H1 (cell line): ENCODE data around the gene SLC28A2. TPM values are rescaled to one million over a fixed set of nuclear protein-coding genes. Genes with fewer than 3 reads are reported as not detected.

Experiments used
- CTCF ChIA-PET: fragments of 300-600 bp; sonication (Branson Sonifier 250); formaldehyde crosslinking; loops from one replicate; lab custom pipeline; 2021; ENCODE audit not compliant: partially characterized antibody; lab: Charles Lee
- POLR2A ChIA-PET: fragments of 300-600 bp; sonication (Branson Sonifier 250); formaldehyde crosslinking; loops from one replicate; lab custom pipeline; 2021; ENCODE audit warnings: inconsistent platforms; ENCODE audit not compliant: partially characterized antibody; lab: Charles Lee
- DNase-seq, 2 experiments: peaks; one replicate each; pipeline versions ENCODE4 v3.0.0 to v3.0.0-alpha.2; 2010 to 2022; ENCODE audit warnings: low spot score in 2 of 2, low read depth in 1 of 2, mixed read lengths in 1 of 2
- FAIRE-seq: peaks from 2 replicates; lab custom pipeline; 2011; peaks lifted over from hg19 to GRCh38; lab: Jason Lieb, UNC
- H2AFZ ChIP-seq: 2 replicates; pipeline ENCODE4 v1.8.1; 2012; ENCODE audit warnings: low read length, inconsistent platforms
- H2AK5ac ChIP-seq: 2 replicates; pipeline ENCODE4 v1.6.1; 2013; ENCODE audit warnings: low read depth, low read length
- H2BK120ac ChIP-seq: replicated peaks from 2 replicates; pipeline ENCODE3; 2013; ENCODE audit warnings: low read depth, low read length, inconsistent platforms
- H2BK12ac ChIP-seq: 2 replicates; pipeline ENCODE4 v1.6.1; 2013; ENCODE audit warnings: low read depth, low read length
- H2BK15ac ChIP-seq: 2 replicates; pipeline ENCODE4 v1.6.1; 2013; ENCODE audit warnings: low read length
- H2BK20ac ChIP-seq: 2 replicates; pipeline ENCODE4 v1.6.1; 2013; ENCODE audit warnings: low read length
- H2BK5ac ChIP-seq: 2 replicates; pipeline ENCODE4 v1.6.1; 2013; ENCODE audit warnings: low read depth, low read length
- H3K14ac ChIP-seq: 2 replicates; pipeline ENCODE4 v1.6.1; 2013; ENCODE audit warnings: inconsistent platforms; ENCODE audit not compliant: insufficient read length
- H3K18ac ChIP-seq: 2 replicates; pipeline ENCODE4 v1.6.1; 2013; ENCODE audit warnings: low read length; ENCODE audit errors: extremely low read depth
- H3K23ac ChIP-seq: 2 replicates; pipeline ENCODE4 v1.6.1; 2013; ENCODE audit warnings: inconsistent platforms; ENCODE audit not compliant: insufficient read length
- H3K23me2 ChIP-seq: 2 replicates; pipeline ENCODE4 v1.6.1; 2013; ENCODE audit warnings: low read depth, low read length
- H3K27ac ChIP-seq: 2 replicates; pipeline ENCODE4 v1.6.1; 2011; ENCODE audit warnings: low read depth, low read length, inconsistent platforms
- H3K27me3 ChIP-seq, 4 experiments: replicated peaks in 1 of 4; 1 replicate in 1 of 4; 2 replicates in 3 of 4; pipeline versions ENCODE4 v1.6.1 to v1.8.1; 2011 to 2013; ENCODE audit warnings: low read length in 3 of 4, mild to moderate bottlenecking in 3 of 4, inconsistent platforms in 2 of 4, mixed read lengths in 2 of 4, moderate library complexity in 1 of 4; ENCODE audit not compliant: control insufficient read depth in 3 of 4, insufficient read depth in 3 of 4; ENCODE audit errors: extremely low read depth in 1 of 4
- H3K36me3 ChIP-seq, 4 experiments: 2 replicates each; pipeline versions ENCODE4 v1.6.1 to v1.8.1; 2011 to 2013; ENCODE audit warnings: mild to moderate bottlenecking in 4 of 4, low read length in 3 of 4, moderate library complexity in 2 of 4, control low read depth in 1 of 4, inconsistent platforms in 1 of 4; ENCODE audit not compliant: insufficient read depth in 4 of 4, control insufficient read depth in 2 of 4
- H3K4ac ChIP-seq: replicated peaks from 2 replicates; pipeline ENCODE3; 2013; ENCODE audit warnings: low read length, low read depth, mixed read lengths, inconsistent platforms; ENCODE audit not compliant: insufficient read length
- H3K4me1 ChIP-seq, 4 experiments: replicated peaks in 1 of 4; 1 replicate in 1 of 4; 2 replicates in 3 of 4; pipeline versions ENCODE4 v1.6.1 to v1.8.1; 2011 to 2013; ENCODE audit warnings: low read length in 3 of 4, inconsistent platforms in 2 of 4, mixed read lengths in 1 of 4; ENCODE audit not compliant: insufficient read depth in 4 of 4, control insufficient read depth in 3 of 4
- H3K4me2 ChIP-seq, 2 experiments: 2 replicates each; pipeline versions ENCODE4 v1.6.1 to v1.8.1; 2011 to 2013; ENCODE audit warnings: low read depth in 2 of 2, low read length in 2 of 2, control low read depth in 1 of 2, inconsistent platforms in 1 of 2, mild to moderate bottlenecking in 1 of 2; ENCODE audit not compliant: insufficient read depth in 1 of 2
- H3K4me3 ChIP-seq, 4 experiments: fragments of 200-600, 300-600 bp in 1 of 4; sonication (generic), shearing (Covaris generic), sonication (Bioruptor Twin) in 1 of 4; 2 replicates each; pipeline versions ENCODE4 v1.5.1 to v1.8.1; 2011 to 2016; ENCODE audit warnings: low read length in 4 of 4, low read depth in 3 of 4, control low read depth in 2 of 4, inconsistent platforms in 2 of 4, mild to moderate bottlenecking in 2 of 4, mixed read lengths in 1 of 4, moderate library complexity in 1 of 4; ENCODE audit not compliant: insufficient read depth in 2 of 4; ENCODE audit errors: extremely low read depth in 1 of 4
- H3K56ac ChIP-seq: replicated peaks from 2 replicates; pipeline ENCODE3; 2013; ENCODE audit warnings: low read depth, mild to moderate bottlenecking, mixed read lengths, low read length, inconsistent platforms; ENCODE audit not compliant: insufficient read length
- H3K79me1 ChIP-seq: 2 replicates; pipeline ENCODE4 v1.6.1; 2013; ENCODE audit warnings: low read depth, low read length, control low read depth
- H3K79me2 ChIP-seq, 2 experiments: 2 replicates each; pipeline versions ENCODE4 v1.6.1 to v1.8.1; 2012 to 2013; ENCODE audit warnings: low read length in 2 of 2, mild to moderate bottlenecking in 2 of 2, inconsistent platforms in 1 of 2; ENCODE audit not compliant: insufficient read depth in 2 of 2, control insufficient read depth in 1 of 2
- H3K9ac ChIP-seq, 4 experiments: replicated peaks in 1 of 4; 1 replicate in 1 of 4; 2 replicates in 3 of 4; pipeline versions ENCODE4 v1.6.1 to v1.8.1; 2011 to 2013; ENCODE audit warnings: low read depth in 3 of 4, low read length in 3 of 4, control low read depth in 2 of 4, mild to moderate bottlenecking in 2 of 4, moderate library complexity in 2 of 4, inconsistent platforms in 1 of 4; ENCODE audit errors: extremely low read depth in 1 of 4
- H3K9me3 ChIP-seq, 2 experiments: 2 replicates each; pipeline versions ENCODE4 v1.6.1 to v1.8.1; 2012 to 2013; ENCODE audit warnings: mild to moderate bottlenecking in 2 of 2, moderate library complexity in 2 of 2, control low read depth in 1 of 2, inconsistent platforms in 1 of 2, low read depth in 1 of 2, low read length in 1 of 2, mixed read lengths in 1 of 2; ENCODE audit not compliant: insufficient read depth in 2 of 2
- H4K20me1 ChIP-seq, 2 experiments: replicated peaks in 1 of 2; 2 replicates each; pipeline versions ENCODE3 to v1.8.1; 2011 to 2013; ENCODE audit warnings: inconsistent platforms in 2 of 2, low read length in 2 of 2, mild to moderate bottlenecking in 1 of 2; ENCODE audit not compliant: insufficient read depth in 2 of 2, control insufficient read depth in 1 of 2
- H4K5ac ChIP-seq: 2 replicates; pipeline ENCODE4 v1.6.1; 2013; ENCODE audit warnings: low read length, low read depth, mixed read lengths, inconsistent platforms; ENCODE audit not compliant: insufficient read length
- H4K8ac ChIP-seq: 2 replicates; pipeline ENCODE4 v1.8.0; 2013; ENCODE audit warnings: mild to moderate bottlenecking, moderate library complexity, low read length, inconsistent platforms; ENCODE audit not compliant: insufficient read depth; ENCODE audit errors: extremely low read depth
- H4K91ac ChIP-seq: replicated peaks from 2 replicates; pipeline ENCODE3; 2013; ENCODE audit warnings: low read length, mixed read lengths, inconsistent platforms; ENCODE audit not compliant: insufficient read length
- POU5F1 ChIP-seq: IDR thresholded peaks from 2 replicates; pipeline ENCODE4 v1.6.1; 2011; ENCODE audit warnings: low read depth, mild to moderate bottlenecking, low read length, moderate library complexity
- TCF12 ChIP-seq: IDR thresholded peaks from 2 replicates; pipeline ENCODE4 v1.6.1; 2011; ENCODE audit warnings: low read depth, mild to moderate bottlenecking, low read length
- WGBS, 2 experiments: shearing (Covaris generic) in 1 of 2; methylation state at CpG; one replicate each; pipeline versions ENCODE4 v1.1.6 to v1.1.7; 2013 to 2015; ENCODE audit warnings: low lambda C conversion rate in 2 of 2, mixed read lengths in 2 of 2, inconsistent platforms in 1 of 2, low coverage in 1 of 2, missing lambda C conversion rate in 1 of 2; ENCODE audit not compliant: insufficient replicate concordance in 2 of 2, insufficient coverage in 1 of 2, insufficient read length in 1 of 2; ENCODE audit errors: extremely low coverage in 1 of 2, missing lambda C conversion rate in 1 of 2; 5-methylcytosine and 5-hydroxymethylcytosine counted together
- polyA plus RNA-seq, 7 experiments: library from polyadenylated mRNA; depleted of rRNA in 3 of 7; stranded (reverse) in 5 of 7; unstranded in 2 of 7; fragments of >200 nt in 5 of 7; fragments of 200-250 nt in 2 of 7; gene quantifications; 1 replicate in 5 of 7; 2 replicates in 1 of 7; 4 replicates in 1 of 7; pipeline versions ENCODE4 v1.2.1 to v1.2.3, GENCODE V29; 2011 to 2013; ENCODE audit warnings: missing spikeins in 2 of 7, mixed read lengths in 2 of 7
- total RNA-seq: library from RNA; stranded (reverse); fragmentation: NEBNext Ultra II Directional; extraction: Animal tissue kit (Norgen Biotek cat#: 25700); gene quantifications from 2 replicates; pipeline ENCODE4 v1.2.1, GENCODE V29; 2021

SLC28A2 gene
- total and polyA plus RNA-seq, 2 of the 8 experiments (the other 6 are each of a cell fraction or from before 2014, with no cell fraction given) = 0.11 TPM; not detected in 1

DNA sequence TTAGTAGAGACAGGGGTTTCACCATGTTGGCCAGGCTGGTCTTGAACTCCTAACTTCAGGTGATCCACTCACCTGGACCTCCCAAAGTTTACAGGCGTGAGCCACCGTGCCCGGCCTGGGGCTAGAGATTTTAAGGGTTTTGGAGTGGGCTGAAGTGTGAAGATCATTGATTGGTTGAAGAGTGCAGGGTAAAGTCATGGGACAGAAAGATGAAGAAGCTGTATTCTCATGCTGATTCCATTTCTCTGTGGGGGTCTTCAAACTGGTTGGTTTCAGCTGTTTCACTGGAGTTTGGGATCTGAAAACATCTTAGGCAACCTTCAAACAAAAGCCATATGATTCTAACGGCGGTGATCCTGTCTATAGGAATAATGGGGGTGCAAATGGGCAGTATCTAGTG is 74.2 kb downstream of the SLC28A2 start:
- Histone ChIP-seq H3K14ac (no peak overlapping the region), H2BK120ac (no peak overlapping the region), H3K79me2 (no peaks in the 10 kb centered on the region), H2BK5ac (no peak overlapping the region), H3K4me2 (peak overlapping the region in 1 of 2 experiments; percentile 47; a peak in 2 of 4 replicates), H4K91ac (no peak overlapping the region), H2AFZ (peak overlapping the region; percentile 78; the same call in 1 of the 2 replicates), H3K27ac (no peak overlapping the region), H4K8ac (peak overlapping the region; percentile 51; the same call in 1 of the 2 replicates), H3K4me1 (peaks cover 0 to 5% (median 2%) of the 10 kb centered on the region in 4 experiments; a peak in 3 of 7 replicates), H4K20me1 (no peaks in the 10 kb centered on the region), H3K23me2 (no peaks in the 10 kb centered on the region), H3K23ac (no peak overlapping the region), H3K36me3 (no peaks in the 10 kb centered on the region), H3K4ac (no peak overlapping the region), H3K9ac (no peak overlapping the region), H3K18ac (no peak overlapping the region), H3K27me3 (no peaks in the 10 kb centered on the region), H2BK20ac (no peak overlapping the region), H3K56ac (no peak overlapping the region), H2BK12ac (no peak overlapping the region), H2AK5ac (no peak overlapping the region), H3K4me3 (no peak overlapping the region; a peak in 1 of 8 replicates), H4K5ac (no peak overlapping the region), H3K79me1 (no peaks in the 10 kb centered on the region), H2BK15ac (no peak overlapping the region), H3K9me3 (no peaks in the 10 kb centered on the region)
- ChIA-PET POLR2A (interaction anchor here (1.1 to 1.3 kb wide), 2 partner anchors 12 to 64 kb away, joined by 3 read pairs; no protein-coding TSS in a partner anchor), CTCF (interaction anchor here (0.7 to 2.2 kb wide), 9 partner anchors 10 to 248 kb away, joined by 3 to 7 read pairs (median 3); no protein-coding TSS in a partner anchor)
- 76% methylated on average over 5 of the region's 5 CpGs; no CpG with 5 or more reads in 1 of the 2 experiments for WGBS, 2 experiments
- FAIRE-seq (peak; percentile 66), DNase-seq (no peak)
- 0 out of 2 replicates have a peak, but pooled peaks have one; percentile 31 for TF ChIP-seq POU5F1
- TF ChIP-seq TCF12 = no peak
